Keratinocyte (primary cell): ENCODE measurements around the gene SOCS1. TPM values are rescaled to one million over a fixed set of nuclear protein-coding genes. Genes with fewer than 3 reads are reported as not detected.

Source experiments
- DNase-seq: peaks from one replicate; pipeline ENCODE4 v3.0.0-alpha.2; 2011; ENCODE audit warnings: low read depth, missing footprints, low spot score
- FAIRE-seq: peaks from 2 replicates; lab custom pipeline; 2011; peaks lifted over from hg19 to GRCh38; lab: Jason Lieb, UNC
- H2AFZ ChIP-seq: 2 replicates; pipeline ENCODE4 v1.6.0; 2012; ENCODE audit warnings: low read length, control low read depth, inconsistent platforms; ENCODE audit not compliant: control insufficient read depth
- H3K27ac ChIP-seq: 2 replicates; pipeline ENCODE4 v1.5.1; 2011; ENCODE audit warnings: low read length; ENCODE audit not compliant: control insufficient read depth, insufficient read depth
- H3K27me3 ChIP-seq: 3 replicates; pipeline ENCODE4 v1.6.0; 2011; ENCODE audit warnings: low read length; ENCODE audit not compliant: control insufficient read depth, insufficient read depth; ENCODE audit errors: extremely low read depth
- H3K36me3 ChIP-seq, 2 experiments: 2 replicates in 1 of 2; 3 replicates in 1 of 2; pipeline ENCODE4 v1.5.1; 2011; ENCODE audit warnings: low read length in 2 of 2, mild to moderate bottlenecking in 1 of 2; ENCODE audit not compliant: control insufficient read depth in 2 of 2, insufficient read depth in 2 of 2; ENCODE audit errors: extremely low read depth in 1 of 2
- H3K4me1 ChIP-seq: 3 replicates; pipeline ENCODE4 v1.5.1; 2011; ENCODE audit warnings: low read length; ENCODE audit not compliant: control insufficient read depth, insufficient read depth; ENCODE audit errors: extremely low read depth
- H3K4me2 ChIP-seq: 3 replicates; pipeline ENCODE4 v1.6.0; 2011; ENCODE audit warnings: low read depth, low read length; ENCODE audit not compliant: control insufficient read depth, insufficient read depth; ENCODE audit errors: extremely low read depth
- H3K4me3 ChIP-seq, 3 experiments: fragments of 200-600 bp in 1 of 3; sonication (generic) in 1 of 3; 2 replicates in 2 of 3; 3 replicates in 1 of 3; pipeline ENCODE4 v1.5.1; 2011 to 2016; ENCODE audit warnings: low read length in 3 of 3, mild to moderate bottlenecking in 3 of 3, control low read depth in 2 of 3, inconsistent platforms in 1 of 3, low read depth in 1 of 3, mixed read lengths in 1 of 3, mixed run types in 1 of 3, moderate library complexity in 1 of 3; ENCODE audit not compliant: control insufficient read depth in 2 of 3, insufficient read depth in 2 of 3; ENCODE audit errors: extremely low read depth in 1 of 3
- H3K79me2 ChIP-seq: 2 replicates; pipeline ENCODE4 v1.6.0; 2012; ENCODE audit warnings: low read length; ENCODE audit not compliant: control insufficient read depth, insufficient read depth
- H3K9ac ChIP-seq: 3 replicates; pipeline ENCODE4 v1.6.0; 2011; ENCODE audit warnings: low read length; ENCODE audit not compliant: control insufficient read depth, insufficient read depth; ENCODE audit errors: extremely low read depth
- H3K9me1 ChIP-seq: 3 replicates; pipeline ENCODE4 v1.6.0; 2011; ENCODE audit warnings: low read length; ENCODE audit not compliant: control insufficient read depth, insufficient read depth; ENCODE audit errors: extremely low read depth
- H3K9me3 ChIP-seq: 2 replicates; pipeline ENCODE4 v1.5.1; 2012; ENCODE audit warnings: low read depth, low read length; ENCODE audit not compliant: control insufficient read depth
- H4K20me1 ChIP-seq: 3 replicates; pipeline ENCODE4 v1.6.0; 2011; ENCODE audit warnings: low read length; ENCODE audit not compliant: control insufficient read depth, insufficient read depth; ENCODE audit errors: extremely low read depth
- EZH2 ChIP-seq: IDR thresholded peaks from one replicate; pipeline ENCODE4 v1.6.1; 2012; ENCODE audit warnings: inconsistent platforms, mild to moderate bottlenecking, low read length, moderate library complexity
- dilution Hi-C: fragments of 300-500 bp; cut with MboI; formaldehyde crosslinking; loops from one replicate; pipeline ENCODE4 v1.7.0; 2020; ENCODE audit warnings: low sequenced_read_pairs; ENCODE audit not compliant: extremely low pct_ligation_motif_present
- polyA plus RNA-seq, 5 experiments: library from polyadenylated mRNA; depleted of rRNA in 3 of 5; stranded (reverse) in 3 of 5; stranded (forward) in 1 of 5; unstranded in 1 of 5; fragments of >200 nt; gene quantifications; 1 replicate in 1 of 5; 2 replicates in 3 of 5; 3 replicates in 1 of 5; pipeline versions ENCODE4 v1.2.1 to v1.2.3, GENCODE V29; 2011 to 2012; ENCODE audit warnings: missing spikeins in 2 of 5, low read depth in 1 of 5, low replicate concordance in 1 of 5
- small RNA-seq, 3 experiments: library from RNA; depleted of rRNA; stranded (forward); fragments of <200 nt; gene quantifications; one replicate each; pipeline ENCODE3, GENCODE V24; 2012; ENCODE audit warnings: low read depth in 3 of 3, low replicate concordance in 1 of 3; ENCODE audit not compliant: insufficient read length in 3 of 3
- TF ChIP-seq, protein P1 (sequence below), 3 experiments: IDR thresholded peaks in 1 of 3; conservative IDR thresholded peaks in 1 of 3; optimal IDR thresholded peaks in 1 of 3; 2 replicates in 2 of 3; 3 replicates in 1 of 3; pipeline versions ENCODE3 to v1.5.1; 2011; ENCODE audit warnings: low read length in 3 of 3, mild to moderate bottlenecking in 3 of 3, moderate library complexity in 2 of 3, control low read depth in 1 of 3, inconsistent platforms in 1 of 3; ENCODE audit not compliant: insufficient read depth in 2 of 3; ENCODE audit errors: extremely low read depth in 1 of 3

The SOCS1 gene
- polyA plus RNA-seq, 1 donor (not counting 4 experiments of a cell fraction or from before 2014, with no cell fraction given), result 0.98 TPM

GRCh38 chr16:11204513-11205047 is 51.4 kb downstream of the SOCS1 start:
- Histone ChIP-seq H3K27me3 (no peaks in the 10 kb centered on the region), H3K9me1 (no peaks in the 10 kb centered on the region), H4K20me1 (no peaks in the 10 kb centered on the region), H2AFZ (no peak overlapping the region), H3K4me2 (no peak overlapping the region), H3K79me2 (no peaks in the 10 kb centered on the region), H3K27ac (no peak overlapping the region), H3K9ac (no peak overlapping the region), H3K4me1 (peaks cover 51% of the 10 kb centered on the region), H3K9me3 (peaks cover 5% of the 10 kb centered on the region), H3K36me3 (no peaks in the 10 kb centered on the region), H3K4me3 (no peak overlapping the region)
- dilution Hi-C loops, result loop anchor here (10.0 kb wide), 1 partner anchor 150 kb away; no protein-coding TSS in a partner anchor
- no peak for FAIRE-seq
- no peak for DNase-seq
- TF ChIP-seq, protein P1, sequence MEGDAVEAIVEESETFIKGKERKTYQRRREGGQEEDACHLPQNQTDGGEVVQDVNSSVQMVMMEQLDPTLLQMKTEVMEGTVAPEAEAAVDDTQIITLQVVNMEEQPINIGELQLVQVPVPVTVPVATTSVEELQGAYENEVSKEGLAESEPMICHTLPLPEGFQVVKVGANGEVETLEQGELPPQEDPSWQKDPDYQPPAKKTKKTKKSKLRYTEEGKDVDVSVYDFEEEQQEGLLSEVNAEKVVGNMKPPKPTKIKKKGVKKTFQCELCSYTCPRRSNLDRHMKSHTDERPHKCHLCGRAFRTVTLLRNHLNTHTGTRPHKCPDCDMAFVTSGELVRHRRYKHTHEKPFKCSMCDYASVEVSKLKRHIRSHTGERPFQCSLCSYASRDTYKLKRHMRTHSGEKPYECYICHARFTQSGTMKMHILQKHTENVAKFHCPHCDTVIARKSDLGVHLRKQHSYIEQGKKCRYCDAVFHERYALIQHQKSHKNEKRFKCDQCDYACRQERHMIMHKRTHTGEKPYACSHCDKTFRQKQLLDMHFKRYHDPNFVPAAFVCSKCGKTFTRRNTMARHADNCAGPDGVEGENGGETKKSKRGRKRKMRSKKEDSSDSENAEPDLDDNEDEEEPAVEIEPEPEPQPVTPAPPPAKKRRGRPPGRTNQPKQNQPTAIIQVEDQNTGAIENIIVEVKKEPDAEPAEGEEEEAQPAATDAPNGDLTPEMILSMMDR (optimal IDR thresholded peaks at IDR 0.05 in 1 of 3, IDR thresholded peaks at IDR 0.05 in 1 of 3, conservative IDR thresholded peaks at IDR 0.05 in 1 of 3; ENCODE audit: extremely low read depth in 1 of 3, insufficient read depth in 2 of 3, low read length in 3 of 3), result no peak
- no peak for TF ChIP-seq EZH2

Small RNAs within 50 kb of the gene (small RNA-seq; reads per million reads assigned to genes)
- 0 reads per million in 3 experiments for gene RF00554

Other genes starting within 250 kb of the SOCS1 start
- not detected in 3 replicates for gene TNP2, start 13.1 kb upstream of the SOCS1 start, polyA plus RNA-seq
- gene PRM3, start 17.4 kb upstream of the SOCS1 start, polyA plus RNA-seq, result not detected in 3 replicates
- gene PRM2, start 20.3 kb upstream of the SOCS1 start, polyA plus RNA-seq, result not detected in 3 replicates
- gene PRM1, start 25.1 kb upstream of the SOCS1 start, polyA plus RNA-seq, result not detected in 3 replicates
- gene RMI2, start 89.3 kb upstream of the SOCS1 start, polyA plus RNA-seq, result 2.7 to 6.8 TPM (median 5.4 TPM) in 3 replicates